Fibroblast of lung (primary cell): ENCODE measurements around the gene MYO9A.

Experiments used
- CTCF ChIP-seq, 2 donors: IDR thresholded peaks in 1 of 2; conservative IDR thresholded peaks in 1 of 2; 1 replicate in 1 of 2; 2 replicates in 1 of 2; pipeline ENCODE4 v1.5.1; 2011 to 2012; ENCODE audit warnings: low read length in 2 of 2, control low read depth in 1 of 2, inconsistent platforms in 1 of 2, low read depth in 1 of 2, mild to moderate bottlenecking in 1 of 2
- EZH2 ChIP-seq: IDR thresholded peaks from 2 replicates; pipeline ENCODE4 v1.5.1; 2012; ENCODE audit warnings: low read length, control low read depth, mild to moderate bottlenecking; ENCODE audit errors: missing control alignments

GRCh38 chr15:72130272-72130671 lies 12.3 kb upstream of the MYO9A start:
- TF ChIP-seq CTCF (conservative IDR thresholded peaks at IDR 0.05 in 1 of 2, IDR thresholded peaks at IDR 0.05 in 1 of 2; ENCODE audit: low read depth in 1 of 2, low read length in 2 of 2), result no peak
- no peak for TF ChIP-seq EZH2
